ENCODE data around the gene LRRC3. TPM values are rescaled to one million over a fixed set of nuclear protein-coding genes. Genes with fewer than 3 reads are reported as not detected.
"Not testable (repeated sequence)": the region's sequence is repeated elsewhere in the genome, so short reads cannot be mapped to it uniquely, and the experiment has no call there.

Gene LRRC3
- total RNA-seq, 1 experiment from 2014 or later, result 4.7 TPM

DNA sequence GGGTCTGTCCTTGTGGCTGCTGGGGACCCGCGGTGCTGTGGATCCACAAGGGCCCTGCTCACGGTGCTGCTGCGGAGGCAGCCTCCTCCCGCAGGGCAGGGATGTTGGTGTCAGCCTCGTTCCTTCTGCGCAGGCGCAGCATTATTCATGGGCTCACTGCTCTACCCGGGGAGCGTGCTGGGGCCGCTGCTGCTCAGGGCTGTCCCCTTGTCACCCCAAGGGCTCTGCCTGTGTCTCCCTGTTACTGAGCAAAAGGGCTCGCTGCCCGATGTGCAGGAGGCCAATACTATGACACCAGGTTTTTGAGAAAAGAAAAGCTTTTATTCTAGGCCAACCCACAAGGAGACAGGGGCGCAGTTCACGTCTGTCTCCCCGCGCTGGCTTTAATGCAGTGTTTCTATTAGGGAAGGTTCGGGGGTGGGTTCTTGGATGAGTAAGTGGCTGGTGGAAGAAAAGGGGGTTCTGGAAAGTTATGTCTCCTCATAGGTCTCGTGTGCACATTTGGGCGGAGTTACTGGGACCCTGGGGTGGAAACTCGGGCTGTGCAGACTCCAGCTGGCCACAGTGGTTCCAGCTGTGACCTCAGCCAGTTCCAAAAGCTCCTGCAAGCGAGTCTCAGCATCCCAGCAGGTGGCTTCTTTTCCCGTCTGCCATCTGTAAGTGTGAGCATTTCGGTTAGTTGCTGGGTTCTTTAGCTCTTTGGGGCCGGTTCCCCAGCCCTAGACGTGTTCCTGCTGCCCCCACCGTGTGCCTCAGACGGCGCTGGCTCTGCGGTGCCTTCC, 40.8 kb upstream of the LRRC3 start:
- BruUV-seq (replicated peaks), result no TSS peak
- intact Hi-C loops (cut with micrococcal nuclease; ENCODE audit: unreplicated experiment), result no loop called here
- CTCF ChIA-PET, result no interaction called here
- no peaks in the 10 kb centered on the region; the same call in 1 of the 2 replicates for H3K9me3 ChIP-seq
- TF ChIP-seq, protein P1, sequence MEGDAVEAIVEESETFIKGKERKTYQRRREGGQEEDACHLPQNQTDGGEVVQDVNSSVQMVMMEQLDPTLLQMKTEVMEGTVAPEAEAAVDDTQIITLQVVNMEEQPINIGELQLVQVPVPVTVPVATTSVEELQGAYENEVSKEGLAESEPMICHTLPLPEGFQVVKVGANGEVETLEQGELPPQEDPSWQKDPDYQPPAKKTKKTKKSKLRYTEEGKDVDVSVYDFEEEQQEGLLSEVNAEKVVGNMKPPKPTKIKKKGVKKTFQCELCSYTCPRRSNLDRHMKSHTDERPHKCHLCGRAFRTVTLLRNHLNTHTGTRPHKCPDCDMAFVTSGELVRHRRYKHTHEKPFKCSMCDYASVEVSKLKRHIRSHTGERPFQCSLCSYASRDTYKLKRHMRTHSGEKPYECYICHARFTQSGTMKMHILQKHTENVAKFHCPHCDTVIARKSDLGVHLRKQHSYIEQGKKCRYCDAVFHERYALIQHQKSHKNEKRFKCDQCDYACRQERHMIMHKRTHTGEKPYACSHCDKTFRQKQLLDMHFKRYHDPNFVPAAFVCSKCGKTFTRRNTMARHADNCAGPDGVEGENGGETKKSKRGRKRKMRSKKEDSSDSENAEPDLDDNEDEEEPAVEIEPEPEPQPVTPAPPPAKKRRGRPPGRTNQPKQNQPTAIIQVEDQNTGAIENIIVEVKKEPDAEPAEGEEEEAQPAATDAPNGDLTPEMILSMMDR (IDR thresholded peaks at IDR 0.05; ENCODE audit: insufficient read depth in 1 of 2, low read depth in 1 of 2, low read length in 1 of 2, severe bottlenecking in 1 of 2, unreplicated experiment in 1 of 2), result no peak
- H3K36me3 ChIP-seq (ENCODE audit: control insufficient read depth, insufficient read depth, low read length), result no peaks in the 10 kb centered on the region
- no peaks in the 10 kb centered on the region for H3K4me1 ChIP-seq
- Mint-ChIP-seq H3K9me3 (ENCODE audit: unreplicated experiment) (peaks cover 7% of the 10 kb centered on the region), H3K4me1 (ENCODE audit: low read depth, unreplicated experiment) (no peaks in the 10 kb centered on the region), H3K36me3 (ENCODE audit: insufficient read depth, unreplicated experiment) (no peaks in the 10 kb centered on the region), H3K27ac (ENCODE audit: unreplicated experiment) (peak overlapping the region; percentile 70), H3K27me3 (ENCODE audit: insufficient read depth, unreplicated experiment) (peaks cover 4% of the 10 kb centered on the region), H3K4me3 (ENCODE audit: unreplicated experiment) (no peak overlapping the region)
- peak in 1 of 2 experiments; percentile 21 for DNase-seq
- no peak overlapping the region for H3K4me3 ChIP-seq (ENCODE audit: low read depth, low read length)
- POLR2A ChIA-PET, result no interaction called here
- no peaks in the 10 kb centered on the region for H3K27me3 ChIP-seq (replicated peaks; ENCODE audit: control insufficient read depth, insufficient read depth, low read length)

DNA sequence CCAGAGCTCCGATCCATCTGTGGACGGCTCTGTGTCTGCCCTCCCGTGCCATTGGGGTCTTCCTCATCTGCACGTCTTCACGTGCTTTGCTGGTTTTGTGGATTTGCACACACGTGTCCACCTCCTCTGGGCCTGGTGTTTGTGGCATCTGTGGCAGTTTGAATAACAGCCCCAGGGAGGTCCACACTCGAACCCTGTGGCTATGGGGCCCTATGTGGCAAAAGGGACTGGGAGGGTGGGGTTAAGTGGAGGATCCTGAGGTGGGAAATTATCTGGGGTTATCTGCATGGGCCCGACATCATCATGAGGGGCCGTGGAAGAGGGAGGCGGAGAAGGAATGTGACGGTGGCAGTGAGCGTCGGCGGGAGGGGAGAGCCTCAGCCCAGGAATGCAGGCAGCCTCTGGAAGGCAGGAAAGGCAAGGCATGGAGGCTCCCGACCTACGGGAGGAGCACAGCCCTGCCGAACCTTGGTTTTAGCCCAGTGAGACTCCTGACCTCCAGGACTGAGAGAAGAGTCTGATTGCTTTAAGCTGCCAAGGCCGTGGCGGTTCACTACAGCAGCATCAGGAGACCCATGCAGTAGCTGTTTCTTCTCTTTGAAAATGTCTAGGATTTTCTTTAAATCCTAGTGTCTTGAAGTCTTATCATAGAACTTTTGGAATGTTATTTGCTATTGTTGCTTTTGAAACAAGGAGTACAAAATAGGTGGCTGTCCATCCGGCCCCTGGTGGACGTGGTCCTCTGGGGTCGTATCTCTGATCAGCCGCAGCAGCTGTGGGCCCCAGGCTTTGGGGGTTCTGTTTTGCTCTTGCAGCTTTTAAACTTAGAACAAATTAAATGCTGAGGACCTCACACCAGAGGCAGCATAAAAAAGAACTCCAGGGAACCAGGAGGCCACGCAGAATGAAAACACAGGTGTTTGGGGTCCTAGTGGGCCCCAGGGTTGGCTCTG, 40.0 kb upstream of the LRRC3 start:
- Histone ChIP-seq H3K36me3 (ENCODE audit: control insufficient read depth, insufficient read depth, low read length) (no peaks in the 10 kb centered on the region), H3K4me3 (ENCODE audit: low read depth, low read length) (no peak overlapping the region), H3K27me3 (replicated peaks; ENCODE audit: control insufficient read depth, insufficient read depth, low read length) (no peaks in the 10 kb centered on the region), H3K4me1 (no peaks in the 10 kb centered on the region), H3K9me3 (no peaks in the 10 kb centered on the region; the same call in 1 of the 2 replicates)
- H3K27me3 Mint-ChIP-seq (ENCODE audit: insufficient read depth, unreplicated experiment), result peaks cover 4% of the 10 kb centered on the region
- CTCF ChIA-PET, result no interaction called here
- no peaks in the 10 kb centered on the region for H3K36me3 Mint-ChIP-seq (ENCODE audit: insufficient read depth, unreplicated experiment)
- H3K4me1 Mint-ChIP-seq (ENCODE audit: low read depth, unreplicated experiment), result no peaks in the 10 kb centered on the region
- POLR2A ChIA-PET, result interaction anchor here (0.5 kb wide), 1 partner anchor 525 kb away, joined by 3 read pairs; the partner anchor contains the start of gene SLX9
- peak overlapping the region; percentile 70 for H3K27ac Mint-ChIP-seq (ENCODE audit: unreplicated experiment)
- no peak overlapping the region for H3K4me3 Mint-ChIP-seq (ENCODE audit: unreplicated experiment)
- intact Hi-C loops (cut with micrococcal nuclease; ENCODE audit: unreplicated experiment), result no loop called here
- peaks cover 12% of the 10 kb centered on the region for H3K9me3 Mint-ChIP-seq (ENCODE audit: unreplicated experiment)
- DNase-seq, result peak in 1 of 2 experiments; percentile 33
- TF ChIP-seq, protein P1 (IDR thresholded peaks at IDR 0.05; ENCODE audit: insufficient read depth in 1 of 2, low read depth in 1 of 2, low read length in 1 of 2, severe bottlenecking in 1 of 2, unreplicated experiment in 1 of 2), result no peak
- BruUV-seq (replicated peaks), result no TSS peak

DNA sequence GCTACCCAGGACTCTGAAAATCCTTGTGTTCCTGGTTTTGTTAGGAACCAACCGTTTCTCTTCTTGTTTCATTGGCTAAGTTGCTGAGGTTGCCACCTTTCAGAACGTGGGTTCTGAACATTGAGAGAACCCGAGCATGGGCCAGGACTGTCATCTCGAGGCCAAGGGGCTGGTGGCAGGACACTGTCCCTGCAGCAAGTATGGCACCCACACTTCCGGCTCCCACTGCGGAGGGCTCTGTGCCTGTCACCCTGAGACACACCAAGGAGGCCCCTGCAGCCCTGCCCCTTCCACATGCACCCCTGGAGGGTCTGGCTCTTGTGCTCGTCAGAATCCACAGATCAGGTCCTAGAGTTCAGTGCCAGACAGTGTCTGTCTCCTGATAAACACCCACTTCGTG, 39.1 kb upstream of the LRRC3 start:
- H3K9me3 Mint-ChIP-seq (ENCODE audit: unreplicated experiment), result peaks cover 12% of the 10 kb centered on the region
- Histone ChIP-seq H3K36me3 (ENCODE audit: control insufficient read depth, insufficient read depth, low read length) (no peaks in the 10 kb centered on the region), H3K4me1 (no peaks in the 10 kb centered on the region), H3K9me3 (no peaks in the 10 kb centered on the region; the same call in 1 of the 2 replicates), H3K4me3 (ENCODE audit: low read depth, low read length) (no peak overlapping the region), H3K27me3 (replicated peaks; ENCODE audit: control insufficient read depth, insufficient read depth, low read length) (no peaks in the 10 kb centered on the region)
- H3K27ac Mint-ChIP-seq (ENCODE audit: unreplicated experiment), result no peak overlapping the region
- no peak overlapping the region for H3K4me3 Mint-ChIP-seq (ENCODE audit: unreplicated experiment)
- TF ChIP-seq, protein P1 (IDR thresholded peaks at IDR 0.05; ENCODE audit: insufficient read depth in 1 of 2, low read depth in 1 of 2, low read length in 1 of 2, severe bottlenecking in 1 of 2, unreplicated experiment in 1 of 2), result no peak
- H3K4me1 Mint-ChIP-seq (ENCODE audit: low read depth, unreplicated experiment), result no peaks in the 10 kb centered on the region
- peak in 1 of 2 experiments; percentile 10 for DNase-seq
- ChIA-PET CTCF (no interaction called here), POLR2A (no interaction called here)
- intact Hi-C loops (cut with micrococcal nuclease; ENCODE audit: unreplicated experiment), result no loop called here
- BruUV-seq (replicated peaks), result no TSS peak
- no peaks in the 10 kb centered on the region for H3K36me3 Mint-ChIP-seq (ENCODE audit: insufficient read depth, unreplicated experiment)
- peaks cover 4% of the 10 kb centered on the region for H3K27me3 Mint-ChIP-seq (ENCODE audit: insufficient read depth, unreplicated experiment)

DNA sequence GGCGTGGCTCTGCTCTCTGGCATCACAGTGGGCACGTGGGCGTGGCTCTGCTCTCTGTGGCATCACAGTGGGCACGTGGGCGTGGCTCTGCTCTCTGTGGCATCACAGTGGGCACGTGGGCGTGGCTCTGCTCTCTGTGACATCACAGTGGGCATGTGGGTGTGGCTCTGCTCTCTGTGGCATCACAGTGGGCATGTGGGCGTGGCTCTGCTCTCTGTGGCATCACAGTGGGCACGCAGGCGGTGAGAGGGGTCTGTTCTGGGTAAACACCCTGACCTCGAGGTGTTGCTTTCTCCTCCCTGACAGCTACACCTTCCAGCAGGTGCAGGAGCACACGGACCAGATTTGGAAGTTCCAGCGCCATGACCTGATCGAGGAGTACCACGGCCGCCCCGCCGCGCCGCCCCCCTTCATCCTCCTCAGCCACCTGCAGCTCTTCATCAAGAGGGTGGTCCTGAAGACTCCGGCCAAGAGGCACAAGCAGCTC, 37.6 kb upstream of the LRRC3 start:
- not testable (repeated sequence) for H3K36me3 ChIP-seq (ENCODE audit: control insufficient read depth, insufficient read depth, low read length)

More for the DNA sequence above, 37.6 kb upstream of the LRRC3 start:
- peak in 1 of 2 experiments; percentile 25 for DNase-seq
- BruUV-seq (replicated peaks); H3K4me3 ChIP-seq (ENCODE audit: low read depth, low read length); POLR2A ChIA-PET; H3K4me3 Mint-ChIP-seq (ENCODE audit: unreplicated experiment); intact Hi-C loops (cut with micrococcal nuclease; ENCODE audit: unreplicated experiment); CTCF ChIA-PET; H3K36me3 Mint-ChIP-seq (ENCODE audit: insufficient read depth, unreplicated experiment); H3K9me3 ChIP-seq; H3K4me1 Mint-ChIP-seq (ENCODE audit: low read depth, unreplicated experiment); H3K27me3 Mint-ChIP-seq (ENCODE audit: insufficient read depth, unreplicated experiment); H3K4me1 ChIP-seq; H3K27me3 ChIP-seq (replicated peaks; ENCODE audit: control insufficient read depth, insufficient read depth, low read length); H3K27ac Mint-ChIP-seq (ENCODE audit: unreplicated experiment): not testable (repeated sequence)
- peaks cover 12% of the 10 kb centered on the region for H3K9me3 Mint-ChIP-seq (ENCODE audit: unreplicated experiment)
